ENCODE measurements around the gene SHMT2.

The SHMT2 gene

DNA sequence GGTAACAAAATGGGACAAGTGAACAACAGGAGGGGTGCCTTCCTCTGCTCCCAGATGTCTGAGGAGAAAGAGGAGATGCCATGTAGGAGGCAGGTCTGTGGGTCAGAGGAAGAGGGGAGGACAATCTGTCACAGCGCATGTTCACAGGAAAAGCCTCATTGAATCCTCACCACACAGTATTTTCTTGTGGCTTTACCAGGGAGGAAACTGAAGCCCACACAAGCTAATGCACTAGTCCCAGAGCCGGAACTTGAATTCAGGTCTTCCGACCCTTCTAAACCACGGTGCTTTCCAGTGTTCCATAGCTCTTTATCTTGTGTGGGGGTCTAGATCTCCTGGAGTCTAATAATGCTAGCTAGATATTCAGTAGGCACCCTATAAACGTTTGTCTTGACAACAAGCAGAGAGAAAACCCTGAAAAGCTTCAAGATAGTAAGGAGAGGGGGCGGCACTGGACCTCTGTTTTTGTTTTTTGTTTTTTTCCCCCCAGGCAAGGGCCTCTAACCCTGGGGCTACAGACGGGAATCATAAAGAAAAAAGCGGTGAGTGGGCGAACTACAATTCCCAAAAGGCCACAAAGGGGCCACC, 371 bp upstream of the SHMT2 start:
- no peak for FAIRE-seq

DNA sequence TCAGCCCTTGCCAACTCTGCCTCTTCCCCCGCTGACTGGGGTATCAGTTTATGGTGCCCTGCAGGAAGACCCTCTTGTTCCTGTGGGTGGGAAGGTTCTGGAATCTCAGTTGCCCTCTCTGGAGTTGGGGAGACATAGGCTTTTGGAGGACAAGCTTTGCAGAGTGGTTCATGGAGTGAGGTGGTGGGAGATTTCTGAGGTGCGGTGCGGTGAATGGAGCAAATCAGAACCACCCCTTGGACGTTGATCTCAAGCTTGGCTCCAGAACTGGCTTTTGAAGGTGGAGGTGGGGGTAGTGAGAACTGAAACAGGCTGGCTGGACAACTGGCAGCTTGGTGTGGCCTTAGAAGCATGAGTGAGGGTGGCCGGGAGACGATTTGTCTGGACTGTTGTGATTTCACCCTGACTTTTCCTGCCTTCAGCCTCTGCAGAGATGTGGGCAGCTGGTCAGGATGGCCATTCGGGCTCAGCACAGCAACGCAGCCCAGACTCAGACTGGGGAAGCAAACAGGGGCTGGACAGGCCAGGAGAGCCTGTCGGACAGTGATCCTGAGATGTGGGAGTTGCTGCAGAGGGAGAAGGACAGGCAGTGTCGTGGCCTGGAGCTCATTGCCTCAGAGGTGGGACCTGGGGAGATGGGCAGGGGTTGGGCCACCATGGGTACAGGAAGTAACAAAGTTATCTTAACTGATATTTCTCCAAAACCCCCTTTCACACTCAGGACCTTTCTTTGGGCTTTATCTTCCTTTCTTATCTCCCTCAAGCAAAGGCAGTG, 1.1 kb downstream of the SHMT2 start:
- no peak for FAIRE-seq

DNA sequence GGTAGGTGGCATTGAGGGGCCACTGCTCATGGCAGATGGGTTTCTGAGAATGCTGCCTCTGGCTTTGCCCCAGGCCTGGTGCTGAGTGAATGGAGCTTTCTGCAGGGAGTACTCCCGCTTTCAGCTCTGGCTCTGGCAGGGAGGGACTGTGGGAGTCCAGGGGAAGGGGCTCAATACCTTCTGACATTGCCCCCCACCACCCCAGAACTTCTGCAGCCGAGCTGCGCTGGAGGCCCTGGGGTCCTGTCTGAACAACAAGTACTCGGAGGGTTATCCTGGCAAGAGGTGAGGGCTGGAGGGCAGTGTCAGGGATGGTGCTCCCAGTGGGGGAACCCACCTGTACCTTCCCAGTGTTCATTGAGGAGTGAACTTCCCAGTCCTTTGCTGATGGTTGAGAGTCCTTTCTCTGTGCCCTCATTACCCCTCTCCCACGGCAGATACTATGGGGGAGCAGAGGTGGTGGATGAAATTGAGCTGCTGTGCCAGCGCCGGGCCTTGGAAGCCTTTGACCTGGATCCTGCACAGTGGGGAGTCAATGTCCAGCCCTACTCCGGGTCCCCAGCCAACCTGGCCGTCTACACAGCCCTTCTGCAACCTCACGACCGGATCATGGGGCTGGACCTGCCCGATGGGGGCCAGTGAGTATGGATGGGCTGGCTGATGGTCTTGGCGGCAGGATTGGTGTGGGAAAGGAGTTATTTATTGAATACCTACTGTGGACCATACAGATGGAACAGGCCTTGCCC, 1.9 kb downstream of the SHMT2 start:
- FAIRE-seq, result no peak

DNA sequence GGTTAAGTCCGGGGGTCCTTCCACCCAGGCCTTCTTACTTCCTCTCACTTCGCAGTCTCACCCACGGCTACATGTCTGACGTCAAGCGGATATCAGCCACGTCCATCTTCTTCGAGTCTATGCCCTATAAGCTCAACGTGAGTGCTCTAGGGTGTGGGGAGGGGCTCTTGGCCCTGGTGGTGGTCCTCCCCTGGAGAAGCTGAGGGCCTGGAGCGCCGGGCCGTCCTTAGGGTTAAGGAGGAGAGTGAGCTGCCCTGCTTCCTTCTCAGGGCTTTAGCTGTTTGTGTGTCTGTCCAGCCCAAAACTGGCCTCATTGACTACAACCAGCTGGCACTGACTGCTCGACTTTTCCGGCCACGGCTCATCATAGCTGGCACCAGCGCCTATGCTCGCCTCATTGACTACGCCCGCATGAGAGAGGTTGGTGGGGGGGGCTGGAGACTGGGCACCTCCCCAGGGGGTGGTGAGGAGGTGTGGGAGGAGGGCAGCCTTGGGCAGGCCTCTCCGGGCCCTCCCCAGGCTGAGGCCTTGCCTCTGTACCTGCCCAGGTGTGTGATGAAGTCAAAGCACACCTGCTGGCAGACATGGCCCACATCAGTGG, 2.7 kb downstream of the SHMT2 start:
- no peak for FAIRE-seq

DNA sequence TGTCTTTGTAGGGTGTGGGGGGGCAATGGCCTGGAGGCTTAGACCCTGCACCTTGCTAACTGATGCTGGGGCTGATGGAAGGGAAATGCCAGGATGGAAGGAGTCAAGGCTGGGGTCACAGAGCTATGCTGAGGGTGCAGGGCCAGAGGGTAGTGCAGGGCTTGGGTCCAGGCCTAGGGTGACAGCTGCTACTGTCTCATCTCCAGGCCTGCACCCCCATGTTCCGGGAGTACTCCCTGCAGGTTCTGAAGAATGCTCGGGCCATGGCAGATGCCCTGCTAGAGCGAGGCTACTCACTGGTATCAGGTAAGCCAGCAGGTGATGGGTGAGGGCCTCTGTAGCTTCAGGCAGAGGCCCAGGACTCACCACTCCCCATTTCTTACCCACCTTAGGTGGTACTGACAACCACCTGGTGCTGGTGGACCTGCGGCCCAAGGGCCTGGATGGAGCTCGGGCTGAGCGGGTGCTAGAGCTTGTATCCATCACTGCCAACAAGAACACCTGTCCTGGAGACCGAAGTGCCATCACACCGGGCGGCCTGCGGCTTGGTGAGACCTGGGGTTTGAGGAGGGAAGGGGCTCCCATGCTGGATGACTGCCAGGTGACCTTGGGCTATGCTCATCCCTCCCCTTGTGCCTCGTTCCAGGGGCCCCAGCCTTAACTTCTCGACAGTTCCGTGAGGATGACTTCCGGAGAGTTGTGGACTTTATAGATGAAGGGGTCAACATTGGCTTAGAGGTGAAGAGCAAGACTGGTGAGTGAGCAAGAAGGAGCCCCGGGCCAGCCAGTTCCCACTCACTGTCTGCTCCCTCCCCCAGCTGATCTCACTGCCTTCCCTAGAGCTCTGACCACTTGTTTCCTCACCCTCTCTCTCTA, 4.1 kb downstream of the SHMT2 start:
- no peak for FAIRE-seq

DNA sequence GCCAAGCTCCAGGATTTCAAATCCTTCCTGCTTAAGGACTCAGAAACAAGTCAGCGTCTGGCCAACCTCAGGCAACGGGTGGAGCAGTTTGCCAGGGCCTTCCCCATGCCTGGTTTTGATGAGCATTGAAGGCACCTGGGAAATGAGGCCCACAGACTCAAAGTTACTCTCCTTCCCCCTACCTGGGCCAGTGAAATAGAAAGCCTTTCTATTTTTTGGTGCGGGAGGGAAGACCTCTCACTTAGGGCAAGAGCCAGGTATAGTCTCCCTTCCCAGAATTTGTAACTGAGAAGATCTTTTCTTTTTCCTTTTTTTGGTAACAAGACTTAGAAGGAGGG, 4.7 kb downstream of the SHMT2 start:
- FAIRE-seq, result no peak

DNA sequence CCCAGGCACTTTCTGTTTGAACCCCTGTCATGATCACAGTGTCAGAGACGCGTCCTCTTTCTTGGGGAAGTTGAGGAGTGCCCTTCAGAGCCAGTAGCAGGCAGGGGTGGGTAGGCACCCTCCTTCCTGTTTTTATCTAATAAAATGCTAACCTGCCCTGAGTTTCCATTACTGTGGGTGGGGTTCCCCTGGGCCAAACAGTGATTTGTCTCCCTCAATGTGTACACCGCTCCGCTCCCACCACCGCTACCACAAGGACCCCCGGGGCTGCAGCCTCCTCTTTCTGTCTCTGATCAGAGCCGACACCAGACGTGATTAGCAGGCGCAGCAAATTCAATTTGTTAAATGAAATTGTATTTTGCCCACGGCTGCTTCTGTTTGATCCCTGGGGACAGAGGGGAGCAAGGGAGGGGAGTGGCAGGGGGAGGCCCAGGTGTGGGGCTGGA, 5.1 kb downstream of the SHMT2 start:
- FAIRE-seq, result no peak

DNA sequence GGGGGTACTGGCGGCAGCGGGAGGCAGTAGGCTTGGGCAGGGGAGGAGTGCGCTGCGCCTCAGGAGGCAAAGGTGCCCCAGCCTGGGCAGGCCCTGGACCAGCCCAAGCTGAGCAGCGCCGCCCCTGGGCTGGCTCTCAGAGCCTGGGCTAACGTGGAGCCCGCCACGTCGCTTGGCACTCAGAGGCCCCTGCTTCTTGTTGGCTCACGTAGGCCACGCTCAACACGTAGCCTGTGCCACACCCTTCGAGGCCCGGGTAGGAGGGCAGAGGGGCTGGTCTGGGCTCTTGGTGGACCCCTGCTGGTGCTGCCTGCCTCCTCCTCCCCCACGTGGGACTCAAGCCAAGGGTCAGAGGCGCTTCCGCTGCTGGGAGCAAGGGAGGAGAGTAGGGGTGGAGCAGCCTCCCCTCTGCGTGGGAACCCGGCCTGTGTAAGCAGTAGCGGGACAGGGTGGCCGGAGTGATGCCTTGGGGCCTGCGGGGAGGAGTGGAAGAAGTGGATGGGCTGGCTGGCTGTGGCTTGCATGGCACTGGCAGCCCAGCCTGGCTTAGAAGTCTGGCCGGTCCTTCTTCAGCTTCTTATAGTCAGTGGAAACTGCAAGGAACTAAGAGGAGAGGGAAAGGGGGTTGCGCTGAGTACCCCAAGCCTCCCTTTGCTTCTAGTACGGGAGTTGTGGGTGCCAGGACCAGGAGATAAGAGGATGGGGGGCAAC, 5.7 kb downstream of the SHMT2 start:
- FAIRE-seq, result no peak

DNA sequence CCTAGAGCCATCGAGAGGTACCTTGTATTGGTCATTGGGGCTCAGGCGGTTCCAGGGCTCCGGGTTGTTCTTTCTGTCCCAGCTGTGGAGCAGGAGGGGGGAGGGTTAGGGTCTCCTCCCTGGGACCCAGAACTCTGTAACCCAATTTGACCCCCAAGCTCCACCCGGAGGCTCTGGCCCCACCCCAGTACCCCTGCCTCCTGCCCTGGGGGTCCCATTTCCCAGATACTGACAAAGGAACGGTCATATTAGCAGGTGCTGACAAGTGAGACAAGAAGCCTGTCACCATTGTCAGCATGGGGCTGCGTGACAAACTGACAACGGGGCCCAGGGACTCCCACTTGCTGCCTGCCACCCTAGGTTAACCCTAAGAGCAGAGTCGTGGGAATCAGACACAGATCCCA, 6.2 kb downstream of the SHMT2 start:
- no peak for FAIRE-seq

DNA sequence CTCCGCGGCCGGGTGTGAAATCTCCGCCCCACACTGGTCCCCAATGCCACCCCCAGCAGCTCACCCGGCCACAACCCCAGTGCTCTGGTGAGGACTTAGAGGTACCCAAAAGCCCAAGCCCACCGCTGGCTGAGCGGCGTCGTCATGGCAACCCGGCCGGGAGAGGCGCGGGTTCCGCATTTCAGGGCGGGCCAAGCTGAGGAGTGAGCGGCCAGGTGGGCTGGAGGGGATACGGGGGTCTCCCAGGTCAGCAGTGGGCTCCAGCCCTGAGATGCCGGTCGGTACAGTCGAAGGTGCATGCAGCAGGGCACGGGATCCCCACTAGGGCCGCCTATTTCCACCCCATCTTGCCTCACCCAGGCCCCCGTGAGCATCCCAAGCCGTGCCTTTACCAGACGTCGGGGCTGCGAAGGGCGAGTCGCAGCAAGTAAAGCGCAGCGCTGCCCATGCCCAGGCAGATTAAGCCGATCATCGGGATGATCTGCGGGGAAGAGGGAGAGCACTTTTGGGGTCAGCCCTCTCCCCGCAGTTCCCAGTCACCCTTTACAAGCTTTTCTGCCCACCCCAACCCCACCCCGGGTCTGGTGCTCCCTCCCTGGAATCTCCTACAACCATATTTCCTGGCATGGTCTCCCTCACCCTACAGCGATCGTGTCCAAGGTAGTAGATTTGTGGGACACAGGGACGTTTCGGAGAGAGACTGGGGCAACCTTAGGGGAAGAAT, 6.9 kb downstream of the SHMT2 start:
- no peak for FAIRE-seq

DNA sequence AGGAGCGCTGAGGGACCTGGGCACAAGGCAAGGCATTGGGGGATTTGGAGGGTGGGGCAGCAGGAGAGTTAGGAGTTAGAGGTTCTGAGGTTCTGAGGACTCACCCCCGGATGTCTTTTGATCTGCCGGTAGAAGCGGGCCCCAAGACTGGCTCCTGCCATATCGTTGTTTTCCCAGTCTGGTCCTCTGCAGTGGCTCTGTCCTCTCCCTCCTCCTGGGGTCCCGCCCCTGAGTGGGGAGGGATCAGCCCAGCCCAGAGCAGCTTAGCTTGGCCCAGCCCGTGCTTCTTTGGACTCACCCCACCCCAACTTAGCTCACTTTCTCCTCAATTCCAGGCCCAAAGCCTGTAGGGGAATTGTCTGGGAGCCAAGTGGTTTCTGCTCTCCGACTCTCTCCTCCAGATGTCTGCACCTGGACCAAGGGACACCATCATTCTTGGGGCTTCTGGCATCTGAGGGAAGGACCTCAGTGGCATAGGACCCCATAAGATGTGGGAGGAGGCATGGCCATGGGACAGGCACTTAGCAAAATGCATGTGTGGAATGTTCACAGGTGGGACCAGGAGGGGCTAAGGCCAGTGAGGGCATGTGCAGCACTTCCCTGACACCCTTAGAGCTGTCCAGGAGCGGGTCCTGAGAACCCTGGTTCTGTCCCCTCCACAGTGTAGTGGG, 7.5 kb downstream of the SHMT2 start:
- no peak for FAIRE-seq

DNA sequence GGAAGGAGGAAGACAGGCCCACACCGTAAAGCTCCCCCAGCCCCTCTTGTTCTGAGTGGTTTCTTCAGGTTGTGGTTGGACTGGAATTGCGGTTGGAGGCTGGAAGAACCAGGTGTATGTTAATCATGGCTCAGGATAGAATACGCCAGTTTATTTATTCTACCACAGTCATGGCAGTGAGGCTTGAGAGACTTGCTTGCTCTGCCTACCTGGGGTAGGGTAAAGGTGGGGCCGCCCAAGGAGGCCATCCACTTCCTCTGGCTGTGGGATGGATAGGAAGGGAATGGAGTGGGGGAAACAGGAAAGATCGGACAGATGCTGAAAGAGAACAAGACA, 8.1 kb downstream of the SHMT2 start:
- no peak for FAIRE-seq

DNA sequence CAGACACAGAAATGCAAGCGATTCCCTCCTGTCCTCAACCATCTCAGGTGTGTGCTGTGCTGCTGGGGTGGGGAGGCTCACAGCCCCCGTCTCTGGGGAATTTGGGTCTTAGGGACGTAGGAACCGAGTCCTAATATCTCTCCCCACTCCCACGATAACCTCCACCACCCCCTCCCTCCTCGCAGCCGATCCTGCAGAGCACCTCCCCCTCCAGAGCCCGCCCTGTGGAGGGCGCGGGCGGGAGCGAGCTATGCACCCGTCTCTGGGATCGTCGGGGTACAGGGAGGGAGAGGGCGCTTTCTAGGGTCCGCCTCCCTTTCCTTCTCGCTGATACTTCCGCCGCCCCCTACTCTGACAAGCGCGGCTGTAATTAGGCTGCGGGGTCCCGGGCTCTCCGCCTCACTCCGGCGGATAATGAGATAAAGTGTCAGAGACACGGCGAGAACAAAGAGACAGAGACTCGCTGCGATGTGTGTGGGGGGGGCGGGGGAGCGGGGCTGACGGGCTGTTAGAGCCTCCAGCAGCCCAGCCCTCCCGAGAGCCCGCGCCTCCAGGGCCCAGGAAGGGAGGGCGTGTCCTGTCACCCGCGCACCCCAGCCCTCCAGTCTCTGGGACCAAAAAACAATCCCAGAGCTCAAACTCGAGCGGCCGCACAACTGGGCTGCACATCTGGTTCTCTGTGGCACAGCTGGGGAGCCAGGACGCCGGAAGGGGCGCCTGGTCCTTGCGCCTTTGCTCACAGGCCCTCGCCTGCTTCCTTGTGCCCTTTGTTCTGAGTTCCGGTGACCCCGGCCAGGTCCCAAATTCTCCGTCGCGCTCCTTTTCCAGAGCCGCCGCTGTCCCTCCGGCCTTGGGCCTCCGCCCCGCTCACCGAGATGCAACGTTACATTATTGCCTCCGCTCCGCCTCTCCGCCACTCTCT, 8.7 kb downstream of the SHMT2 start:
- no peak for FAIRE-seq

DNA sequence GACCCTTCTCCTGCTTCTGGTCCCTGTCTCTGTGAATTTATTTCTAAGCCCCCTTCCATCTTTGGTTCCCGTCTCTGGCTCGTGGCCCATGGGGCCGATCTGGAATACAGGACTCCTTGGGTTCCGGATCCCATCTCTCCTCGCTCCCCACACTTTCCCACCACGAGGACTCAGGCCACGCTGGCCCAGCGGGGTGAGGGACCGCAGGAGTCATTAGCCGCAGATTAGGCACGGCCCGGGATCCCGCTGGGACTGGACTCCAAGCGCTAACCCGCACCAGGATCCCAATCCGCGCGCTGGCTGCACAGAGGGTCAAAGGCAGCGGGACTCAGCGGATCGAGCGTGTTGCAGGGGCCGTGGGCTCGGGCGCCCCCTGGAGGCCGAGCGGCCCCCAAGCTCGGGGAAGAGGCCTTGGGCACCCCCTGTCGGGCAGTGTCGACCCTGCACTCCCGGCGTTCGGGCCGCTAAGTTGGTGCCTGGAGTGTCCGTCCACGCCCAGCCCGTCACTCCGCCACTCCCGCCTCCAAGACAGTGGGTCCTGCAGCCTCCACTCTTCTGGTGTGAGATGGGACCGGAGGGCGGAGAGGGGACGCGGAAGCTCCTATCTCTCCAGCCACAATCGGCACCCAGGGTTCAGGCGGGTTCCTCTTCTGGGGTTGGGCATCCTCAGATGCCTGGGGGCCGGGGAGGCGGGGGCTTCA, 9.5 kb downstream of the SHMT2 start:
- no peak for FAIRE-seq

DNA sequence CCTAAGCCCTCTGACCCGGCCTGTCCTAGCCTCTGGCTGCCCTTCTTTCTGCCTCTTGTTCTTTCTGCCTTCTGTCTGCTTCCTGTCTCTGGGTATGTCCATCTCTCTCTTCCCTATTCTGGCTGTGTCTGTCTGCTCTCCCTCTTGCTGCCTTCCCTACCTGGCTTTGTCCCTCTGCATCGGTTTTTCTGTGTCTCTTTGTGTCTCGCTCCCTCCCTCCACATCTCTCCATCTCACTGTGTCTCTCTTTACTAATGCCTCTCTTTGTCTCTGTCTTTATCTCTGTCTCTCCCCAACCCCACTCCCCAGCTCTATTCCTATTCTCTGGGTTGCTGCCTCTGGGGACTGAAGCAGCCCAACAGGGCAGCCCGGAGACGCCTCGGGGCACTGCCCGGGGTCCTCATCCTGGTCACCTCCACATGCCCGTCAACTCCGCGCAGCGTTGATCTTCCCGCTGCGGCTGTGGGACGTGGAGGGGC, 10.1 kb downstream of the SHMT2 start:
- no peak for FAIRE-seq

DNA sequence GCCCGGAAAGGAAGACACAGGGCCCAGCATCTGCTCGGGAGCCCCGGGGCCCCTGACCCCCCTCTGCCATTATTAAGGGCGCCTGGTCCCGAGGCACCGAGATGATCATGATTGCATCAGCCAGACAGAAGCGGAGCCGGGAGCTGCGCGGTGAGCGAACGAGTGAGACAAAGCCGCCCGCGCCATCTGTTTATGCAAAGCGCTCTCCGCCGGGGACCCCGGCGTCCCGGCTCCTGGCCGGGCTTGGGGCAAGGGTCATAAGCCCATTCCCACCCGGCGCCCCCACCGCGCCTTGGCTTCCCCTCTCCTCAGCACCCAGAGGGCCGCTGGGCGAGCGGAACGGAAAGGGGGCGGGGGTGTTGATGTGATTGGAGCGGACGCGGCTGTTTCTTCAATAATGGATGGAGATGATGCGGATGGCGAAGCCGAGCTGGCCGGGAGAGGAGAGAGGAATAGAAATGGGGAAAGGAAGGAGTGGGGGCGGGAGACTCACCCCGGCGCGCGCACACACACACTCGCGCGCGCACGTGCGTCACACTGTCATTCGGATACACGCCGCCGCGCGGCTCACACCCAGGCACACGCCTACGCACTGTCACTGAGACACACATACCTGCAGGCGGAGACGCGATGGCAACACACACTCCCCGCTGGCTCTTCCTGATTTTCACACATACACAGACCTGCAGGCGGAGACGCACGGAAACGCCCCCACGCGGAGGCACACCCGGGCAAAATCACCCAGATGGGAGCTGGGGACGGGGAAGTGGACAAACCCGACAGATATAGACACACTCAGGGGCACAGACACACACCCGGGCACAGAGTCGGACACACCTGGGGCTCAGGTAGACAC, 10.8 kb downstream of the SHMT2 start:
- FAIRE-seq, result no peak

DNA sequence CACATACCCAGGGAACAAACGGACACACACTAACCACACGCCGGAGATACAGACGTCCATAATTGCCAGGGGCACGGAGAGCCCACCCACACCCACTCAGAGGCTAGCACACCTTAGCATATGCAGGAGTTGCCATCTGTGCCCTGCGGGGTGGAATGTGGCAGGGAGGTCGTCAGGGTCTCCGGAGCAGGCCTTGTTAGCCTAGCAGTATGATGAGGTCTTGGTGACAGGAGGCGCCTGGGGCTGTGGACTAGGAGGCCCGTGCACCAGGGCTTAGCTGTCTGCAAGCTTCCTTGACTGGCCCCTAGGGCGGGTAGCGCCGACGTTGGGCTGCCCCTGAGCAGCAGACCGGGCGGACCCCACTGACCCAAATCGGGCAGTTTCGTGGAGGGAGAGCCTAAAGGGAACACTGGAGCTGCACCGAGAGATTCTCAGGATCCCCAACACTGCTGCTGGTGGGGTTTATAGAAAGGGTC, 11.5 kb downstream of the SHMT2 start:
- FAIRE-seq, result no peak

All from endometrium (tissue), 2 donors.